Mesenchymal stem cell (in vitro differentiated cells and primary cell): ENCODE results near the gene SNURF.

Experiments used
- DNase-seq: peaks from one replicate; pipeline ENCODE4 v3.0.0-alpha.2; 2013
- H2AFZ ChIP-seq: one replicate; pipeline ENCODE4 v1.6.1; 2013; ENCODE audit warnings: low read depth, mild to moderate bottlenecking, control low read depth, inconsistent platforms, low read length, moderate library complexity
- H2AK5ac ChIP-seq: 2 replicates; pipeline ENCODE4 v1.6.1; 2013; ENCODE audit warnings: low read length, moderate library complexity, mild to moderate bottlenecking, inconsistent platforms; ENCODE audit not compliant: severe bottlenecking
- H2BK120ac ChIP-seq: one replicate; pipeline ENCODE4 v1.6.1; 2013; ENCODE audit warnings: low read depth, mild to moderate bottlenecking, inconsistent platforms, low read length, moderate library complexity
- H2BK12ac ChIP-seq, 2 experiments: one replicate each; pipeline ENCODE4 v1.6.1; 2013; ENCODE audit warnings: inconsistent platforms in 2 of 2, low read length in 2 of 2, mild to moderate bottlenecking in 2 of 2, moderate library complexity in 2 of 2, control low read depth in 1 of 2
- H2BK15ac ChIP-seq: one replicate; pipeline ENCODE4 v1.6.1; 2013; ENCODE audit warnings: mild to moderate bottlenecking, low read depth, inconsistent platforms; ENCODE audit not compliant: poor library complexity, severe bottlenecking
- H2BK5ac ChIP-seq: 2 replicates; pipeline ENCODE4 v1.6.1; 2013; ENCODE audit warnings: low read depth, mild to moderate bottlenecking, low read length, control low read depth, inconsistent platforms; ENCODE audit not compliant: poor library complexity, severe bottlenecking
- H3K14ac ChIP-seq, 2 experiments: one replicate each; pipeline ENCODE4 v1.6.1; 2013; ENCODE audit warnings: inconsistent platforms in 2 of 2, low read length in 2 of 2, control low read depth in 1 of 2, mild to moderate bottlenecking in 1 of 2, moderate library complexity in 1 of 2
- H3K18ac ChIP-seq, 2 experiments: one replicate each; pipeline ENCODE4 v1.6.1; 2013; ENCODE audit warnings: inconsistent platforms in 2 of 2, low read length in 2 of 2, control low read depth in 1 of 2, low read depth in 1 of 2, mild to moderate bottlenecking in 1 of 2
- H3K23ac ChIP-seq, 2 experiments: one replicate each; pipeline ENCODE4 v1.6.1; 2013; ENCODE audit warnings: inconsistent platforms in 2 of 2, low read length in 2 of 2, mild to moderate bottlenecking in 2 of 2, moderate library complexity in 2 of 2, control low read depth in 1 of 2
- H3K27ac ChIP-seq: 2 replicates; pipeline ENCODE4 v1.5.1; 2013; ENCODE audit warnings: mild to moderate bottlenecking, moderate library complexity, low read length, control low read depth, inconsistent platforms; ENCODE audit not compliant: poor library complexity, severe bottlenecking
- H3K27me3 ChIP-seq, 2 experiments: 2 replicates each; pipeline versions ENCODE4 v1.6.1 to v1.7.0; 2013; ENCODE audit warnings: low read length in 2 of 2, mild to moderate bottlenecking in 2 of 2, moderate library complexity in 2 of 2, control low read depth in 1 of 2, inconsistent platforms in 1 of 2; ENCODE audit not compliant: control insufficient read depth in 1 of 2, insufficient read depth in 1 of 2
- H3K36me3 ChIP-seq, 2 experiments: 2 replicates each; pipeline versions ENCODE4 v1.6.1 to v1.7.0; 2013; ENCODE audit warnings: low read length in 2 of 2, control low read depth in 1 of 2, inconsistent platforms in 1 of 2, low read depth in 1 of 2, mild to moderate bottlenecking in 1 of 2; ENCODE audit not compliant: insufficient read depth in 2 of 2, control insufficient read depth in 1 of 2
- H3K4ac ChIP-seq, 2 experiments: one replicate each; pipeline ENCODE4 v1.6.1; 2013; ENCODE audit warnings: inconsistent platforms in 2 of 2, low read length in 2 of 2, mild to moderate bottlenecking in 2 of 2, moderate library complexity in 2 of 2, control low read depth in 1 of 2, low read depth in 1 of 2
- H3K4me1 ChIP-seq: 2 replicates; pipeline ENCODE4 v1.6.1; 2013; ENCODE audit warnings: low read depth, low read length, control low read depth; ENCODE audit not compliant: control insufficient read depth, insufficient read depth
- H3K4me2 ChIP-seq: 2 replicates; pipeline ENCODE4 v1.6.1; 2013; ENCODE audit warnings: low read length, mild to moderate bottlenecking, inconsistent platforms; ENCODE audit not compliant: poor library complexity, severe bottlenecking
- H3K4me3 ChIP-seq, 2 experiments: 2 replicates each; pipeline versions ENCODE4 v1.5.1 to v1.7.0; 2013; ENCODE audit warnings: low read length in 2 of 2, mild to moderate bottlenecking in 2 of 2, control low read depth in 1 of 2, low read depth in 1 of 2; ENCODE audit not compliant: insufficient read depth in 1 of 2
- H3K79me1 ChIP-seq: replicated peaks from 2 replicates; pipeline ENCODE4 v1.6.1; 2013; ENCODE audit warnings: mild to moderate bottlenecking, control low read depth, low read length, inconsistent platforms; ENCODE audit not compliant: poor library complexity, severe bottlenecking
- H3K9ac ChIP-seq: 2 replicates; pipeline ENCODE4 v1.7.0; 2013; ENCODE audit warnings: mild to moderate bottlenecking, low read length, moderate library complexity
- H3K9me3 ChIP-seq: 2 replicates; pipeline ENCODE4 v1.7.0; 2013; ENCODE audit warnings: mild to moderate bottlenecking, low read length; ENCODE audit not compliant: control insufficient read depth
- H4K8ac ChIP-seq: one replicate; pipeline ENCODE4 v1.6.1; 2013; ENCODE audit warnings: inconsistent platforms, mild to moderate bottlenecking, low read length, moderate library complexity
- H4K91ac ChIP-seq: one replicate; pipeline ENCODE4 v1.6.1; 2013; ENCODE audit warnings: mild to moderate bottlenecking, low read length, inconsistent platforms
- WGBS: methylation state at CpG from one replicate; pipeline ENCODE4 v1.1.7; 2013; ENCODE audit warnings: mixed read lengths; 5-methylcytosine and 5-hydroxymethylcytosine counted together

Gene SNURF

GRCh38 chr15:24944954-24945353, 9.8 kb upstream of the SNURF start:
- Histone ChIP-seq H3K36me3 (no peaks in the 10 kb centered on the region), H3K27ac (no peak overlapping the region), H3K9ac (no peak overlapping the region), H3K18ac (no peak overlapping the region), H2BK12ac (no peak overlapping the region), H3K23ac (no peak overlapping the region), H4K8ac (no peak overlapping the region), H3K79me1 (no peaks in the 10 kb centered on the region), H2BK120ac (no peak overlapping the region), H3K27me3 (no peaks in the 10 kb centered on the region), H3K14ac (no peak overlapping the region), H3K4me2 (no peak overlapping the region), H3K4me1 (no peaks in the 10 kb centered on the region), H4K91ac (no peak overlapping the region), H2AFZ (no peak overlapping the region), H3K4ac (no peak overlapping the region), H2AK5ac (no peak overlapping the region), H3K4me3 (no peak overlapping the region), H2BK5ac (no peak overlapping the region), H3K9me3 (peaks cover 7% of the 10 kb centered on the region), H2BK15ac (no peak overlapping the region)
- WGBS, result 50% methylated on average over 1 of the region's 1 CpG
- DNase-seq, result peak; percentile 52

- Histone ChIP-seq H3K9ac (no peak overlapping the region), H3K23ac (no peak overlapping the region), H2BK12ac (peak overlapping the region in 1 of 2 experiments; percentile 63), H2BK5ac (no peak overlapping the region), H3K79me1 (no peaks in the 10 kb centered on the region), H3K14ac (no peak overlapping the region), H4K91ac (no peak overlapping the region), H2BK120ac (no peak overlapping the region), H3K9me3 (peaks cover 7% of the 10 kb centered on the region), H2BK15ac (no peak overlapping the region), H3K4me1 (no peaks in the 10 kb centered on the region), H4K8ac (no peak overlapping the region), H3K27ac (no peak overlapping the region), H3K18ac (no peak overlapping the region), H2AFZ (no peak overlapping the region), H3K4me3 (no peak overlapping the region), H3K36me3 (no peaks in the 10 kb centered on the region), H3K4ac (no peak overlapping the region), H2AK5ac (no peak overlapping the region), H3K4me2 (no peak overlapping the region), H3K27me3 (no peaks in the 10 kb centered on the region)
- 67% methylated on average over 1 of the region's 1 CpG for WGBS
- DNase-seq, result peak; percentile 7
Observed at GRCh38 chr15:24945711-24946110, 9.1 kb upstream of the SNURF start.

- Histone ChIP-seq H2BK120ac (no peak overlapping the region), H3K79me1 (no peaks in the 10 kb centered on the region), H4K91ac (no peak overlapping the region), H3K23ac (no peak overlapping the region), H3K27me3 (no peaks in the 10 kb centered on the region), H3K36me3 (no peaks in the 10 kb centered on the region), H2BK15ac (no peak overlapping the region), H3K27ac (no peak overlapping the region), H2AK5ac (no peak overlapping the region), H4K8ac (no peak overlapping the region), H2AFZ (no peak overlapping the region), H3K4me1 (no peaks in the 10 kb centered on the region), H3K14ac (no peak overlapping the region), H3K18ac (no peak overlapping the region), H3K9me3 (no peaks in the 10 kb centered on the region), H3K9ac (no peak overlapping the region), H3K4ac (no peak overlapping the region), H3K4me2 (no peak overlapping the region), H2BK12ac (no peak overlapping the region), H2BK5ac (no peak overlapping the region), H3K4me3 (no peak overlapping the region)
- 57% methylated on average over 1 of the region's 3 CpGs for WGBS
- no peak for DNase-seq
Observed at GRCh38 chr15:24948495-24948894, 6.3 kb upstream of the SNURF start.

- DNase-seq, result no peak
- H2BK12ac ChIP-seq, result peak overlapping the region in 1 of 2 experiments; percentile 21
- peak overlapping the region in 1 of 2 experiments; percentile 65 for H3K23ac ChIP-seq
- H3K18ac ChIP-seq, result peak overlapping the region; percentile 76 to 95
- H2BK120ac ChIP-seq, result no peak overlapping the region
- peaks cover 4% of the 10 kb centered on the region for H3K9me3 ChIP-seq
- peak overlapping the region; percentile 90 for H4K91ac ChIP-seq
- H2AK5ac ChIP-seq, result no peak overlapping the region
- no peaks in the 10 kb centered on the region for H3K27me3 ChIP-seq
- no peaks in the 10 kb centered on the region for H3K79me1 ChIP-seq
- peaks cover 2% of the 10 kb centered on the region for H3K4me1 ChIP-seq
- peak overlapping the region; percentile 78 to 84 for H3K4me3 ChIP-seq
- peak overlapping the region; percentile 54 for H2BK15ac ChIP-seq
- H3K4me2 ChIP-seq, result no peak overlapping the region
- peak overlapping the region in 1 of 2 experiments; percentile 96 for H3K14ac ChIP-seq
- peak overlapping the region; percentile 91 for H3K9ac ChIP-seq
- peak overlapping the region; percentile 46 to 60 for H3K4ac ChIP-seq
- peak overlapping the region; percentile 65 for H4K8ac ChIP-seq
- no peaks in the 10 kb centered on the region for H3K36me3 ChIP-seq
- H2BK5ac ChIP-seq, result peak overlapping the region; percentile 71
- no peak overlapping the region for H2AFZ ChIP-seq
- peak overlapping the region; percentile 84 for H3K27ac ChIP-seq
- WGBS, result 41% methylated on average over 31 of the region's 31 CpGs
Observed at GRCh38 chr15:24955531-24955921, 739 bp downstream of the SNURF start.
